Left renal cortex interstitium (tissue), 4 donors: ENCODE measurements around the gene ACOT13. TPM values are rescaled to one million over a fixed set of nuclear protein-coding genes. Genes with fewer than 3 reads are reported as not detected.
"Not testable (repeated sequence)": the region's sequence is repeated elsewhere in the genome, so short reads cannot be mapped to it uniquely, and the experiment has no call there.

Source experiments
- DNase-seq, 4 donors: peaks; one replicate each; pipeline ENCODE4 v3.0.0-alpha.2; 2013; ENCODE audit warnings: low read depth in 4 of 4, low spot score in 2 of 4, missing footprints in 1 of 4
- polyA plus RNA-seq, 4 donors: library from polyadenylated mRNA; unstranded; fragments of 120-200 nt; gene quantifications; one replicate each; pipeline ENCODE4 v1.2.1, GENCODE V29; 2013; ENCODE audit not compliant: insufficient read length in 4 of 4

ACOT13 gene
- polyA plus RNA-seq, 4 donors, result 33.5 to 45.4 (median 35.0) TPM

DNA sequence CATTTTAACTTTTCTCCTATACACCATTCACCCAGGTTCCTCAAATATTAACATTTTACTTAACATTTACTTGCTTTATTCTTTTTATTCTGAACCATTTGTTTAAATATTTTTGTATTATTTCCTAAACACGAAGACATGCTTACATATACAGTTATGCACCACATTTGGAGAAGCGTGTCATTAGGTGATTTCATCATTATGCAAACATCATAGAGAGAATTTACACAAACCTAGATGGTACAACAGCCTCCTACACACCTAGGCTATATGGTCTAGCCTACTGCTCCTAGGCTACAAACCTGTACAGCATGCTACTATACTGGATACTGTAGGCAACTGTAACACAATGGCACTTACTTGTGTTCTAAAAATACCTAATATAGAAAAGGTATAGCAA lies 6.8 kb upstream of the ACOT13 start:
- no peak for DNase-seq

- not testable (repeated sequence) for DNase-seq
Observed at GRCh38 chr6:24661759-24662158, 5.1 kb upstream of the ACOT13 start.

DNA sequence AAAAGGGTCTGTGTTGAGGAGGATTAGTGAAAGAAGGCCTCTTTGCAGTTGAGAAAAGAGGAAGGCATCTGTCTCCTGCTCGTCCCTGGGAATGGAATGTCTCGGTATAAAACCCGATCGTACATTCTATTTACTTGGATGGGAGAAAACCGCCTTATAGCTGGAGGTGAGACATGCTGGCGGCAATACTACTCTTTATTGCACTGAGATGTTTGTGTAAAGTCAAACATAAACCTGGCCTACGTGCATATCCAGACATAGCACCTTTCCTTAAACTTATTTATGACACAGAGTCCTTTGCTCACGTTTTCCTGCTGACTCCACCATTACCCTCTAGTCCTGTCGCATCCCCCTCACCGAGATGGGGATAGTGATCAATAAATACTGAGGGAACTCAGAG lies 4.6 kb upstream of the ACOT13 start:
- DNase-seq, result no peak

DNA sequence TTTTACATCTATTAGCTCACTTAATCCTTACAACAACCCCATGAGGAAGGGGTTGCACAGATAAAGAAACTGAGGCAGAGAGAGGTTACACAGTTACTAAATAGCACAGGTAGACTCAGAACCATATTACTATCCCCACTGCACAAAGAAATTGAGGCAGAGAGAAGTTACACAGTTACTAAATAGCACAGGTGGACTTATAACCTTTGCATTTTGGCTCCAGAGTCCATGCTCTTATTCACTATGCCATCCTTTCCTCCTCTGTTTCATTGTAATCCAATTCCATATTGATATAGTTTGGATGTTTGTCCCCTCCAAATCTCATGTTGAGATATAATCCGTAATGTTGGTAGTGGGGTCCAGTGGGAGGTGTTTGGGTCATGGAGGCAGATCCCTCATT lies 3.7 kb upstream of the ACOT13 start:
- no peak for DNase-seq

DNA sequence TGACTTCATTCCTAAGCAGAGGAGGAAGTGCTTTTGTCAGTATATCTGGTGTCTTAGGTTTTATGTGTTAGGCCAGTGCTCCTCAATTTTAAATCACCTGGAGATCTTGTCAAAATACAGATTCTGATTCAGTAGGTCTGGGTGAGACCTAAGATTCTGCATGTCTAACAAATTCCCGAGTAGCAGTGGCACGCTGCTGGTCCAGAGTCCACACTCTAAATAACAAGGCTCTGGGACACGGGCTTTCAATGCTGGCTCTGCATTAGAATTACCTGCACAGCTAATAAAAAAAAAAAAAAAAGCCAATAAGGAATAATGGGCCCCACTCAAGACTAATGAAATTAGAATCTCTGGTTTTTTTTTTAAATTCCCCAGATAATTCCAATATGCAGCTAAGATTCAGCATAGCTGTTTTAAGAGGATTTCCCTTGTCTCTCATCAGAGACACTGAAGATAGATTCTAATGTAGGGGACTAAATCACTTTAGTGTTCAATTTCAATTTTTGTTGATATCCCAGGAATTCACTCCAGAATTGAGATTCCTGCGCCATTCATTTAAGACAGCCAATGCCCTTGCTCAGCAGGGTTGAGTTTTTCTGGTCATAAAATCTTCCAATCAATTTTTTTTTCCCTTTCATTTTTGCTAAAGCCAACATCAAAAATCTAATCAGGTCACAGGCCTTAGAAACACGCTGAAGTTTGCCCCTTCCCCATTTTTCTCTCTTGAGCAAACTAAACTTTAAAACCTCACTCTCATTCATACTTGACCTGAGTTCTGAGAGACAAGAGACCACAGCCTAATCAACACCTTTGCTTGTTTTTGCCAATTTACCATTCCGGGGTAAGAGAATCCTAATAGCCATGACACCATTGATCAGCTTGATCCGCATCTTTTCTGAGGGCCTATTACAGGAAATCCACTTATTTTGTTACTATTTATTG lies 2.6 kb upstream of the ACOT13 start:
- no peak for DNase-seq

GRCh38 chr6:24666097-24666640 lies 708 bp upstream of the ACOT13 start:
- DNase-seq, result peak in 1 of 4 donors; percentile 37

GRCh38 chr6:24667378-24667803 lies 514 bp downstream of the ACOT13 start:
- DNase-seq, result peak in 1 of 4 donors; percentile 24

DNA sequence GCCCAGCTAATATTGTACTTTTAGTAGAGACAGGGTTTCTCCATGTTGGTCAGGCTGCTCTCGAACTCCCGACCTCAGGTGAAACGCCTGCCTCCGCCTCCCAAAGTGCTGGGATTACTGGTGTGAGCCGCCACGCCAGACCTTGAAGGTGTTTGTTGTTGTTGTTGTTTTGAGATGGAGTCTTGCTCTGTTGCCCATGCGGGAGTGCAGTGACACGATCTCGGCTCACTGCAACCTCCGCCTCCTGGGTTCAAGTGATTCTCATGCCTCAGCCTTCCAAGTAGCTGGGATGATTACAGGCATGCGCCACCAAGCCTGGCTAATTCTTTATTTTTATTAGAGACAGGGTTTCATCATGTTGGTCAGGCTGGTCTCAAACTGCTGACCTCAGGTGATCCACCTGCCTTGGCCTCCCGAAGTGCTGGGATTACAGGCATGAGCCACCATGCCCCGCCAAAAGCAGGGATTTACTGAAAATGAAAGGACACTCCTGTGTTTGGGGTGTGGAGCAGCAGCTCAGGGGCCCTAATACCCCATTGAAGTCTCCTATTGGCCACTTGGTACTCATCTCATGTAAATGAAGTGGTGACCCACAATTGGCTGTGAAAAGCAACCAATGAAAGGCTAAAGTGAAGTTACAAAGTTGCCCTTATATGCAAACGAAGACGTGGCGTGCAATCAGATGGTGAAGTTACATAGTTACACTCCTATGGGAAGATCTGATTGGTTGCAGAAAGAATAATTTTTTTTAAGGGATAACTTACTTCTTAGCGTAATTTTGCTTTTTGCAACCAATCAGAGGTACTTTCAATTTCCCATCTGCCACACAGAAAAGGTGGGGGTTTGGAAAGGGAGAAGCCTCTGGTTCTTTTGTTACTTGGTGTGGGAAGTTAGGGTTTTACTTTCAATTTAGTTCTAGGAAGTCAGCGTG lies 1.5 kb downstream of the ACOT13 start:
- DNase-seq, result not testable (repeated sequence)

- no peak for DNase-seq
Observed at GRCh38 chr6:24668997-24669361, 2.1 kb downstream of the ACOT13 start.

- DNase-seq, result not testable (repeated sequence)
Observed at GRCh38 chr6:24670492-24670891, 3.6 kb downstream of the ACOT13 start.

GRCh38 chr6:24671077-24671476 lies 4.2 kb downstream of the ACOT13 start:
- DNase-seq, result not testable (repeated sequence)

DNA sequence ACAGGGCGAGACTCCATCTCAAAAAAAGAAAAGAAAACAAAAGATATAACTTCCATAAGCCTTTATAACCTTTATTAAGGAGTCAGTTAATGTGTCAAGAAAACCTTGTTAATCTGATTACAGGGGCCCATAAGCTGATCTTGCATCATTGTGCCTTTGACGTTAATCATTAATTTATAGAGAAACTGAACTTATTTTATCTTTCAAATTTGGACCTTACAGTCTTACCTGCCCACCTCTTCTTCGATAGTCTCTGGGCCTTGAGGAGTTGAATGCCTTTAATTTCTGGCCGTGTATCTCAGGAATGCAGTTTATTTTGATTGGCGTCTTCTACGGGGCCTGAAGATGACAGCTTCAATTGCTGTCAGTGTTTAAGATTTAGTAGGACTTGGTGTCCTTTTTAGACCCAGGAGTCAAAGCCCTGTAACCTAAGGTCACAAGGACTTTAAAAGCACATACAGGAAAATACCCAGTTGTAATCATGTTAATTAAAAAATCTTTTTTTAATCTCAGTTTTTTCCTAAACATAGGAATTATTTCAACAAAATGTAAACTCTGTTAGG lies 5.8 kb downstream of the ACOT13 start:
- no peak for DNase-seq

DNA sequence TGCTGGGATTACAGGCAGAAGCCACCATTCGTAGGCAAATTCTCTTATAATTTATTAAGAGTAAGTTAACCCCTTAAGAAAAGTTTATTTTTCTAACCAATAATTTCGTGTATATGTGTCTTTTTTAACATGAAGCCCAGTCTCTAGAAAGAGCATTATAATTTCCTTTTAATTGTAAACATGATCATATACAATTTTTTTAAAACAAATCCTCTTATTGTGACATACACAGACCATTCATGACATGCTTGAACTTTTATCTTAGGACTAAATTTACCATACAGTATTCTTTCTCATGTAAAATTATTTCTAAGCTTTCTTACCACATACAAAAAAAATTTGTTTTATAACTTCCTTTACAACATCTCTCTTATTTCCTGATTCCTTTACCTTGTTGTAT lies 6.7 kb downstream of the ACOT13 start:
- no peak for DNase-seq

GRCh38 chr6:24678792-24679352 lies 12.0 kb downstream of the ACOT13 start:
- DNase-seq, result not testable (repeated sequence)

GRCh38 chr6:24680582-24680981 lies 13.7 kb downstream of the ACOT13 start:
- no peak for DNase-seq

GRCh38 chr6:24683297-24684296 lies 16.7 kb downstream of the ACOT13 start:
- DNase-seq, result no peak

DNA sequence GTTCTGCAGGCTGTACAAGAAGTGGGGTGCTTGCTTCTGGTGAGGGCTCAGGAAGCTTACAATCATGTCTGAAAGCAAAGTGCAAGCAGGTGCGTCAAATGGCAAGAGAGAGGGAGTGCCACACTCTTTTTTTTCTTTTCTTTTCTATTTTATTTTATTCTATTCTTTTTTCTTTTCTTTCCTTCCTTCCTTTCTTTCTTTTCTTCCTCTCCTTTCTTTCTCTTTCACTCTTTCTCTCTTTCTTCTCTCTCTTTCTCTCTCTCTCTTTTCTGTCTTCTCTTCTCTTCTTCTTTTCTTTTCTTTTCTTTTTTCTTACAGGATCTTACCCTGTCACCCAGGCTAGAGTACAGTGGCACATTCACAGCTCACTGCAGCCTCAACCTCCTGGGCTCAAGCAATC lies 19.5 kb downstream of the ACOT13 start:
- DNase-seq, result no peak

GRCh38 chr6:24686946-24687345 lies 20.1 kb downstream of the ACOT13 start:
- DNase-seq, result no peak

DNA sequence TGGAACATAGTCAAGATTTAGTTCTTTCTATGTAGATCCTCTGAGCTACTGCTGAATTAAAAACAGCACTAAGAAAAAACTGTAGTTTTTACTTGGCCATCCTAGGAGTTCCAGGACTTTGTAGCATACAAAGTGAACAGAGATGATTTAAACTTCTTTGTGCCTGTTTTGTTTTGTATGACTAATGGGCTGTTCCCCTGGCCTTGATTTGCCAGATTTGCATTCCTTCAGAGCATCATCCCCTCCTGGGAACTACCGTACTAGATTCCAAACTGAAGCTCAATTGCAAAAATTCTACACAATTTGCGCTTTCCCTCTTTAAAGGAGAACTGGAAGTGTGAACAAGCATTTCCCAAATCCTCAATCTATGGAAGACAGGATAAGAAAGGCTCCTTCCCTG lies 23.1 kb downstream of the ACOT13 start:
- DNase-seq, result no peak
